ENCODE measurements around the gene AIG1.

DNA sequence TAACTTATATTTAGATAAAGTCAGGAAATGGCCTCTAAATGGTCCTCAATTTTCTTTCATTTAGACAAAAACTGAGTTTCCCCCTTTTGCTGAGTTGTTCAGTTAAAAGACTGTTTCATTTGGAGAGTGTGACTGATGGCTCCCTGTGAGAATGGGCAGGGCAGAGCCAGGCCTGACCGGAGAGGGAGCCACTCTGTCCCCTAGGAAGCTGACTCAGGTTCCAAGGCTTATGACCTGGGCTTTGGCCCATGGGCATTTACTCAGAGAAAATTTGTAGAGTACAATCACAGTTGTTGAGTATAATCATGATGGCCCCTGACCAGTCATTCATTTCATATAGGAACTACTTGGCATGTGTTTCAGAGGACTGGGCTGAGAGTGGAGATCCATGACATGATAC is 37.0 kb upstream of the AIG1 start:
- no peak for TF ChIP-seq EZH2 (IDR thresholded peaks at IDR 0.05; ENCODE audit: insufficient read depth, poor library complexity, severe bottlenecking)
- no peak for TF ChIP-seq EZH2phosphoT487 (IDR thresholded peaks at IDR 0.05; ENCODE audit: insufficient read depth, low read depth)

All from GM23248 (cell line).